Epithelial cell of esophagus (primary cell): Measurements from ENCODE around the gene HIC2.
"Not testable (repeated sequence)": the region's sequence is repeated elsewhere in the genome, so short reads cannot be mapped to it uniquely, and the experiment has no call there.

ENCODE experiments used
- DNase-seq: peaks from one replicate; pipeline ENCODE4 v3.0.0; 2010; ENCODE audit warnings: low read depth
- H3K4me3 ChIP-seq: 2 replicates; pipeline ENCODE4 v1.5.1; 2011; ENCODE audit warnings: mild to moderate bottlenecking, low read length, control low read depth
- CTCF ChIP-seq: IDR thresholded peaks from 2 replicates; pipeline ENCODE4 v1.5.1; 2011; ENCODE audit warnings: low read depth, mild to moderate bottlenecking, low read length, control low read depth, inconsistent platforms; ENCODE audit not compliant: insufficient read depth; ENCODE audit errors: missing control alignments

Gene HIC2

GRCh38 chr22:21455334-21456089 is 38.3 kb downstream of the HIC2 start:
- no peak for TF ChIP-seq CTCF
- H3K4me3 ChIP-seq, result no peak overlapping the region
- DNase-seq, result no peak

GRCh38 chr22:21457023-21457787 is 40.0 kb downstream of the HIC2 start:
- TF ChIP-seq CTCF, result no peak
- no peak overlapping the region for H3K4me3 ChIP-seq
- DNase-seq, result peak; percentile 78

- not testable (repeated sequence) for H3K4me3 ChIP-seq, DNase-seq
Measured at GRCh38 chr22:21462672-21463071, 45.5 kb downstream of the HIC2 start.

- DNase-seq, result not testable (repeated sequence)
- H3K4me3 ChIP-seq, result peak within 1 kb of the TSS; percentile 31
Measured at GRCh38 chr22:21467337-21468193, 50.4 kb downstream of the HIC2 start, which contains the start of gene TMEM191C. Gene TMEM191C, plus strand, starts transcription at chr22:21467387. Its CDS starts 73 bp downstream, at chr22:21467460.

GRCh38 chr22:21468194-21469096 is 51.3 kb downstream of the HIC2 start:
- DNase-seq, result peak; percentile 94
- H3K4me3 ChIP-seq, result peak overlapping the region; percentile 31

- not testable (repeated sequence) for H3K4me3 ChIP-seq, DNase-seq
Measured at GRCh38 chr22:21469097-21469994, 52.2 kb downstream of the HIC2 start.

- not testable (repeated sequence) for DNase-seq
Measured at GRCh38 chr22:21472984-21473383, 55.8 kb downstream of the HIC2 start.

GRCh38 chr22:21473664-21474063 is 56.5 kb downstream of the HIC2 start:
- not testable (repeated sequence) for H3K4me3 ChIP-seq, DNase-seq

More at GRCh38 chr22:21472984-21473383, 55.8 kb downstream of the HIC2 start:
- not testable (repeated sequence) for H3K4me3 ChIP-seq

GRCh38 chr22:21484039-21484438 is 66.9 kb downstream of the HIC2 start:
- DNase-seq, H3K4me3 ChIP-seq: not testable (repeated sequence)

- not testable (repeated sequence) for DNase-seq, H3K4me3 ChIP-seq
Measured at GRCh38 chr22:21487723-21488122, 70.6 kb downstream of the HIC2 start.

GRCh38 chr22:21489149-21489680 is 72.0 kb downstream of the HIC2 start:
- not testable (repeated sequence) for DNase-seq, H3K4me3 ChIP-seq

- DNase-seq, result not testable (repeated sequence)
Measured at GRCh38 chr22:21490556-21490955, 73.4 kb downstream of the HIC2 start.

GRCh38 chr22:21492271-21492670 is 75.1 kb downstream of the HIC2 start:
- H3K4me3 ChIP-seq, DNase-seq: not testable (repeated sequence)

More at GRCh38 chr22:21490556-21490955, 73.4 kb downstream of the HIC2 start:
- H3K4me3 ChIP-seq, result not testable (repeated sequence)
